SK-N-SH (cell line): ENCODE results near the gene PARD3. TPM values are rescaled to one million over a fixed set of nuclear protein-coding genes. Genes with fewer than 3 reads are reported as not detected.
A peak's percentile ranks its signal among the peaks of the same experiment; 100 is the strongest.

Experiments
- CTCF ChIA-PET: fragments of 300-600, 350-600 bp; formaldehyde crosslinking; extraction: SDS; loops from one replicate; lab custom pipeline; 2021; lab: Yijun Ruan, JAX
- POLR2A ChIA-PET: fragments of 350-600 bp; sonication (Branson Sonifier 250); formaldehyde crosslinking; extraction: SDS; loops from one replicate; lab custom pipeline; 2020; ENCODE audit warnings: antibody characterized with exemption, inconsistent platforms; lab: Yijun Ruan, JAX
- DNase-seq: peaks from one replicate; pipeline ENCODE4 v3.0.0; 2012
- H2AFZ ChIP-seq: fragments of 200-600 bp; sonication (generic); 2 replicates; pipeline ENCODE4 v1.8.1; 2016; ENCODE audit warnings: antibody characterized with exemption, mild to moderate bottlenecking, low read depth
- H3F3A ChIP-seq: fragments of 200-600 bp; sonication (generic); replicated peaks from 2 replicates; pipeline ENCODE3; 2016; ENCODE audit warnings: antibody characterized with exemption, mild to moderate bottlenecking; ENCODE audit not compliant: insufficient read depth
- H3K27ac ChIP-seq, 2 experiments: fragments of 200-500 bp in 1 of 2; fragments of 200-600 bp in 1 of 2; sonication (Bioruptor generic) in 1 of 2; sonication (generic), shearing (Covaris generic) in 1 of 2; 2 replicates each; pipeline versions ENCODE4 v1.5.1 to v1.6.1; 2014 to 2016; ENCODE audit warnings: low read depth in 2 of 2, inconsistent platforms in 1 of 2, low read length in 1 of 2, mild to moderate bottlenecking in 1 of 2, mixed read lengths in 1 of 2
- H3K27me3 ChIP-seq: fragments of 200-600 bp; sonication (generic), shearing (Covaris generic); 2 replicates; pipeline ENCODE4 v1.6.1; 2016; ENCODE audit warnings: mixed run types; ENCODE audit not compliant: insufficient read depth
- H3K36me3 ChIP-seq, 2 experiments: fragments of 200-500 bp in 1 of 2; fragments of 200-600 bp in 1 of 2; sonication (Bioruptor generic) in 1 of 2; sonication (generic) in 1 of 2; replicated peaks in 1 of 2; 2 replicates each; pipeline versions ENCODE3 to v1.5.1; 2014 to 2016; ENCODE audit warnings: low read length in 1 of 2, mild to moderate bottlenecking in 1 of 2; ENCODE audit not compliant: insufficient read depth in 2 of 2, control insufficient read depth in 1 of 2
- H3K4me1 ChIP-seq, 2 experiments: fragments of 200-500 bp in 1 of 2; fragments of 200-600 bp in 1 of 2; sonication (Bioruptor generic) in 1 of 2; sonication (generic), shearing (Covaris generic) in 1 of 2; 2 replicates each; pipeline versions ENCODE4 v1.5.1 to v1.6.1; 2014 to 2016; ENCODE audit warnings: low read depth in 1 of 2, low read length in 1 of 2, mixed run types in 1 of 2; ENCODE audit not compliant: insufficient read depth in 2 of 2, control insufficient read depth in 1 of 2
- H3K4me2 ChIP-seq: fragments of 200-600 bp; sonication (generic), shearing (Covaris generic); 2 replicates; pipeline ENCODE4 v1.6.1; 2017; ENCODE audit warnings: mixed run types
- H3K4me3 ChIP-seq, 2 experiments: fragments of 200-500 bp in 1 of 2; fragments of 200-600 bp in 1 of 2; sonication (Bioruptor generic) in 1 of 2; sonication (generic), shearing (Covaris generic) in 1 of 2; 2 replicates each; pipeline versions ENCODE4 v1.5.1 to v1.8.1; 2014 to 2016; ENCODE audit warnings: low read depth in 2 of 2, inconsistent platforms in 1 of 2, low read length in 1 of 2, mild to moderate bottlenecking in 1 of 2, mixed read lengths in 1 of 2, moderate library complexity in 1 of 2
- H3K79me2 ChIP-seq: fragments of 200-600 bp; sonication (generic); 2 replicates; pipeline ENCODE4 v1.8.1; 2017; ENCODE audit warnings: mild to moderate bottlenecking; ENCODE audit not compliant: insufficient read depth
- H3K9ac ChIP-seq: fragments of 200-600 bp; sonication (generic); 2 replicates; pipeline ENCODE4 v1.6.1; 2017; ENCODE audit warnings: mixed run types
- H3K9me2 ChIP-seq: fragments of 200-600 bp; sonication (generic); 2 replicates; pipeline ENCODE4 v1.6.1; 2017; ENCODE audit warnings: mixed run types
- H3K9me3 ChIP-seq: fragments of 200-600 bp; sonication (generic); 2 replicates; pipeline ENCODE4 v1.6.1; 2017; ENCODE audit warnings: mixed run types, mild to moderate bottlenecking, moderate library complexity
- H4K20me1 ChIP-seq: fragments of 200-600 bp; sonication (generic); 2 replicates; pipeline ENCODE4 v1.6.1; 2017; ENCODE audit warnings: mild to moderate bottlenecking, mixed run types; ENCODE audit not compliant: insufficient read depth
- EP300 ChIP-seq, 2 experiments: IDR thresholded peaks; 2 replicates each; pipeline versions ENCODE4 v1.4.0 to v1.6.1; 2012; ENCODE audit warnings: borderline replicate concordance in 1 of 2, low read depth in 1 of 2, low read length in 1 of 2
- FOXJ3 ChIP-seq: sonication (generic); formaldehyde crosslinking; IDR thresholded peaks from 2 replicates; pipeline ENCODE4 v1.5.1; 2020; ENCODE audit warnings: mild to moderate bottlenecking, missing genetic modification reagents
- GATA2 ChIP-seq: sonication (generic); formaldehyde crosslinking; IDR thresholded peaks from 2 replicates; pipeline ENCODE4 v1.5.0; 2020; ENCODE audit warnings: mild to moderate bottlenecking, missing genetic modification reagents
- JUND ChIP-seq: IDR thresholded peaks from 2 replicates; pipeline ENCODE4 v1.4.0; 2012
- POLR2AphosphoS5 ChIP-seq: IDR thresholded peaks from 2 replicates; pipeline ENCODE4 v1.6.1; 2012; ENCODE audit warnings: low read depth, low read length
- RAD21 ChIP-seq: IDR thresholded peaks from 2 replicates; pipeline ENCODE4 v1.6.1; 2012; ENCODE audit warnings: mild to moderate bottlenecking, low read length
- RCOR1 ChIP-seq: fragments of 150-350 bp; IDR thresholded peaks from 2 replicates; pipeline ENCODE4 v1.6.1; 2017; ENCODE audit warnings: antibody characterized with exemption, low read length
- RXRA ChIP-seq: IDR thresholded peaks from 2 replicates; pipeline ENCODE4 v1.4.0; 2012; ENCODE audit warnings: low read depth, mild to moderate bottlenecking, borderline replicate concordance
- TCF12 ChIP-seq: IDR thresholded peaks from 2 replicates; pipeline ENCODE4 v1.4.0; 2012
- TEAD4 ChIP-seq: IDR thresholded peaks from 2 replicates; pipeline ENCODE4 v1.4.0; 2012; ENCODE audit warnings: mild to moderate bottlenecking, borderline replicate concordance; ENCODE audit not compliant: insufficient read depth
- WGBS: methylation state at CpG from one replicate; pipeline ENCODE4 v1.1.6; 2017; ENCODE audit warnings: low lambda C conversion rate; 5-methylcytosine and 5-hydroxymethylcytosine counted together
- polyA plus RNA-seq, 3 experiments: library from polyadenylated mRNA; depleted of rRNA; stranded (reverse); fragments of >200 nt; gene quantifications; 2 replicates each; pipeline ENCODE4 v1.2.3, GENCODE V29; 2012
- TF ChIP-seq, protein P1 (sequence below): fragments of 150-350 bp; IDR thresholded peaks from 2 replicates; pipeline ENCODE4 v1.6.1; 2016; ENCODE audit warnings: mild to moderate bottlenecking, low read depth, low read length
- TF ChIP-seq, protein P2 (sequence below): IDR thresholded peaks from 2 replicates; pipeline ENCODE4; 2012

The PARD3 gene
- polyA plus RNA-seq, 1 of the 3 experiments (the other 2 are of a cell fraction), result 29.4 TPM

DNA sequence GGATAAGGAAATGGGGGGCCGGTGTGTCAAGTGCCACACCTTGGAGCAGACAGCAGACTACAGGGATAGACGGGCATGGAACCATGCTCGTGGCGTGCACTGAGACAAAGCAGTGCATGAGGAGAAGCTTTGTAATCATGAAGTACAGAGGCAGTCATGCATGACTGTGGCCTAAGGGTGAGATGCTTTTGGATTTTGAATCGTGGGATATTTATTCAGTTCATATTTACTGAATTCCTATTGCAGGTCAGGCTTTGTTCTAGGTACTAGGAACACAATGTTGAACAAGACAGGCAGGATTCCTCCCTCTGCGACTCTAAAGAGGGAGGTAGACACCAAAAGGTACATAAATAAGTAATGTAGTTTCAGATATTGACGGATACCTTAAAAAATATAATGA lies 597.6 kb downstream of the PARD3 start (continued):
- TF ChIP-seq, protein P1, sequence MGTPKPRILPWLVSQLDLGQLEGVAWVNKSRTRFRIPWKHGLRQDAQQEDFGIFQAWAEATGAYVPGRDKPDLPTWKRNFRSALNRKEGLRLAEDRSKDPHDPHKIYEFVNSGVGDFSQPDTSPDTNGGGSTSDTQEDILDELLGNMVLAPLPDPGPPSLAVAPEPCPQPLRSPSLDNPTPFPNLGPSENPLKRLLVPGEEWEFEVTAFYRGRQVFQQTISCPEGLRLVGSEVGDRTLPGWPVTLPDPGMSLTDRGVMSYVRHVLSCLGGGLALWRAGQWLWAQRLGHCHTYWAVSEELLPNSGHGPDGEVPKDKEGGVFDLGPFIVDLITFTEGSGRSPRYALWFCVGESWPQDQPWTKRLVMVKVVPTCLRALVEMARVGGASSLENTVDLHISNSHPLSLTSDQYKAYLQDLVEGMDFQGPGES, result no peak
- TF ChIP-seq, protein P2, sequence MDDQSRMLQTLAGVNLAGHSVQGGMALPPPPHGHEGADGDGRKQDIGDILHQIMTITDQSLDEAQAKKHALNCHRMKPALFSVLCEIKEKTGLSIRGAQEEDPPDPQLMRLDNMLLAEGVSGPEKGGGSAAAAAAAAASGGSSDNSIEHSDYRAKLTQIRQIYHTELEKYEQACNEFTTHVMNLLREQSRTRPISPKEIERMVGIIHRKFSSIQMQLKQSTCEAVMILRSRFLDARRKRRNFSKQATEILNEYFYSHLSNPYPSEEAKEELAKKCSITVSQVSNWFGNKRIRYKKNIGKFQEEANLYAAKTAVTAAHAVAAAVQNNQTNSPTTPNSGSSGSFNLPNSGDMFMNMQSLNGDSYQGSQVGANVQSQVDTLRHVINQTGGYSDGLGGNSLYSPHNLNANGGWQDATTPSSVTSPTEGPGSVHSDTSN, result no peak
- no peak for TF ChIP-seq RAD21

DNA sequence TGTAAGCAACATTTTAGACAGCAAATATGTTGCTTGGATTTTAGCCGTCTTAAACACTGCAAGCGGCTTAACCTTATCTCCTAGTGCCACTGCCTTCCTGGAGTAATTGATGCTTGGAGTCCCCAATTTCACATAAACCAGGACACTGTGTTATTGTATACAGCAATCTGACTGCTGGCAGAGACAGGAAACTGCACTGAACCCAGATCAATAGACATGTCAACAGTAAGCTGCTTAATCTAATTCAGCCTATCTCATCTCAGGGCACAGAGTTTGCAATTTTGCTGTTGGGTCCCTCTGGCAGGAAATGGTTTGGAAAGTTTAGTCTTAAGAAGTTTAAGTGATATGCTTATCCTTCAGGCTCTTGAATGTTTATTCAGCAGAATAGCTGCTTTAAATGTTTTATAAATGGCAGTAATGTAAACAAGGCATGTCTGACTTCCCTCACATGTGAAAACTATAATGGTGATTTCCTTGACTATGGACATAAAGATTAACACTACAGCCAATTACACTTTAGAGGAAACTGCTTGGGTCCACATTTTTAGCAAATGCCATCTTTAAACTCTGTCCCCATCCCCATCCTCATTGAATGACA lies 598.6 kb downstream of the PARD3 start:
- Histone ChIP-seq H3F3A (no peaks in the 10 kb centered on the region), H3K27ac (peak overlapping the region in 1 of 2 experiments; percentile 65; a peak in 2 of 4 replicates), H3K4me1 (peaks cover 0 to 22% of the 10 kb centered on the region in 2 experiments; a peak in 2 of 4 replicates)
- TF ChIP-seq RXRA (no peak), POLR2AphosphoS5 (peak; percentile 29; the same call in 1 of the 2 replicates), EP300 (IDR thresholded peaks at IDR 0.05; ENCODE audit: borderline replicate concordance in 1 of 2, low read depth in 1 of 2, low read length in 1 of 2) (peak in 1 of 2 experiments; percentile 83; a peak in 1 of 4 replicates), RCOR1 (peak; percentile 84; the same call in 1 of the 2 replicates), TEAD4 (no peak), RAD21 (peak; percentile 9; the same call in 1 of the 2 replicates), GATA2 (CRISPR knock-in tag) (peak; percentile 92), FOXJ3 (peak; percentile 95), JUND (no peak), TCF12 (peak; percentile 66)
- TF ChIP-seq, protein P2, result peak; percentile 9; the same call in 1 of the 2 replicates
- TF ChIP-seq, all 33 proteins: peak for 8
- ChIA-PET CTCF (interaction anchor here (0.7 to 2.2 kb wide), 5 partner anchors 8 to 20 kb away, joined by 3 to 10 read pairs (median 3); no protein-coding TSS in a partner anchor), POLR2A (no interaction called here)
- 82% methylated on average over 2 of the region's 2 CpGs for WGBS
- Histone ChIP-seq H3K27me3 (no peaks in the 10 kb centered on the region), H3K9me3 (no peaks in the 10 kb centered on the region), H3K4me2 (no peak overlapping the region), H3K9ac (no peak overlapping the region), H3K4me3 (no peak overlapping the region), H4K20me1 (no peaks in the 10 kb centered on the region), H2AFZ (no peak overlapping the region), H3K36me3 (peaks cover 0 to 7% of the 10 kb centered on the region in 2 experiments), H3K79me2 (no peaks in the 10 kb centered on the region), H3K9me2 (no peaks in the 10 kb centered on the region)
- DNase-seq, result peak; percentile 62
